H1 (cell line): ENCODE measurements around the gene FOSB.
A peak's percentile ranks its signal among the peaks of the same experiment; 100 is the strongest.

Experiments used
- POLR2AphosphoS5 ChIP-seq: IDR thresholded peaks from 2 replicates; pipeline ENCODE4 v1.6.1; 2011; ENCODE audit warnings: low read depth, low read length
- SIX5 ChIP-seq: IDR thresholded peaks from 2 replicates; pipeline ENCODE4 v1.6.1; 2011; ENCODE audit warnings: mild to moderate bottlenecking, low read depth, low read length

DNA sequence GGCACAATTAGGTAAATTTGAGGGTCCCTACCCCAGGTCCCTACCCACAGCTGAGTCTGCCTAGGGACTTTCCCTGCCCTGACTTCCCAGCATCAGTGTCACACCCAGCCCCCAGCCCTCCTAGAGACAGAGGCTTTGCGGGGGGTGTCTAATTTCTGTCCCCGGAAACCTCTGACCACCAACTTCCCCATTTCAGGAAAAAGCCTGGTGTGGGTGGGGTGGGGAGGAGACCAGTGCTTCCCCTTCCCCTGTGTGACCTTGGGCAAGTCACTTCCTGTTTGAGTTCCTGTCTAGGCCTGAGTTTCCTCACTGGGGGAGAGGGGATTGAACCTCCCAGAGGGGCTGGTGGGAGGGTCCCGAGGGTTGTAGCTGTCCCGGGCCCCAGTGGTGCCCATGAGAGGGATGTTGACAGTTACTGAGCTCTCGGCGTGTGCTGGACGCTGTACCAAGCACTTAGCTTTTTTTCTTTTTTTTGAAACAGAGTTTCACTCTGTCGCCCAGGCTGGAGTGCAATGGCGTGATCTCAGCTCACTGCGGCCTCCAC is 47.4 kb downstream of the FOSB start:
- TF ChIP-seq POLR2AphosphoS5 (peak; percentile 48; the same call in 1 of the 2 replicates), SIX5 (no peak)
